ENCODE measurements around the gene SRD5A3.

Gene SRD5A3

GRCh38 chr4:55378617-55379467 is 32.8 kb downstream of the SRD5A3 start:
- FAIRE-seq: no peak

GRCh38 chr4:55380576-55380975 is 34.5 kb downstream of the SRD5A3 start:
- FAIRE-seq: no peak

- no peak for FAIRE-seq
Observed at GRCh38 chr4:55381502-55381901, 35.5 kb downstream of the SRD5A3 start.

- no peak for FAIRE-seq
Observed at GRCh38 chr4:55382488-55383003, 36.5 kb downstream of the SRD5A3 start.

DNA sequence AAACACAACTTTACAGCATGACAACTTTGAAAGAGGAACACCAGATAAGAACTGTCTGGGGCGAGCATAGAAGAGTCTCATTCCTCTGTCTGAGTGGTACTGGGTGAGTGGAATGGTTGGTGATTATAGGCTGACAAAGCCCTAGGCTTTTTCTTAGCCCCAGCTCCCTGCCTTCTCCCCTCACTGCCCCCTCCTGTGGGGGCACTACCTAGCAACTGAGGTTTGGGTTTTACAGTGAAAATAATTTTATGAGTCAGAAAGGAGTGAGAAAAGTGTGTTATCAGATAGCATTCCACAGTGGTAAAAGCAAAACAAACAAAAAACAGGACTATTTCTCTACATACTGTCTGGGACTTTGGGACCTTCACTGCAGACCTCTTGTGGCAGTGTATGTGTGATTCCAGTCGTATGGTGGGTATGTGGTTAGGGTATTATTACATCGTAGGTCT is 39.2 kb downstream of the SRD5A3 start:
- FAIRE-seq: no peak

GRCh38 chr4:55386073-55386472 is 40.0 kb downstream of the SRD5A3 start:
- FAIRE-seq: peak; percentile 58

GRCh38 chr4:55386840-55387239 is 40.8 kb downstream of the SRD5A3 start:
- FAIRE-seq: no peak

- FAIRE-seq: no peak
Observed at GRCh38 chr4:55393461-55394320, 47.6 kb downstream of the SRD5A3 start.

GRCh38 chr4:55395218-55395528 is 49.1 kb downstream of the SRD5A3 start:
- no peak for FAIRE-seq

GRCh38 chr4:55395529-55396307 is 49.7 kb downstream of the SRD5A3 start, which contains the start of gene TMEM165:
TMEM165 (plus strand) TSS chr4:55395957; CDS start chr4:55396190, 233 bp downstream.
- no peak for FAIRE-seq

DNA sequence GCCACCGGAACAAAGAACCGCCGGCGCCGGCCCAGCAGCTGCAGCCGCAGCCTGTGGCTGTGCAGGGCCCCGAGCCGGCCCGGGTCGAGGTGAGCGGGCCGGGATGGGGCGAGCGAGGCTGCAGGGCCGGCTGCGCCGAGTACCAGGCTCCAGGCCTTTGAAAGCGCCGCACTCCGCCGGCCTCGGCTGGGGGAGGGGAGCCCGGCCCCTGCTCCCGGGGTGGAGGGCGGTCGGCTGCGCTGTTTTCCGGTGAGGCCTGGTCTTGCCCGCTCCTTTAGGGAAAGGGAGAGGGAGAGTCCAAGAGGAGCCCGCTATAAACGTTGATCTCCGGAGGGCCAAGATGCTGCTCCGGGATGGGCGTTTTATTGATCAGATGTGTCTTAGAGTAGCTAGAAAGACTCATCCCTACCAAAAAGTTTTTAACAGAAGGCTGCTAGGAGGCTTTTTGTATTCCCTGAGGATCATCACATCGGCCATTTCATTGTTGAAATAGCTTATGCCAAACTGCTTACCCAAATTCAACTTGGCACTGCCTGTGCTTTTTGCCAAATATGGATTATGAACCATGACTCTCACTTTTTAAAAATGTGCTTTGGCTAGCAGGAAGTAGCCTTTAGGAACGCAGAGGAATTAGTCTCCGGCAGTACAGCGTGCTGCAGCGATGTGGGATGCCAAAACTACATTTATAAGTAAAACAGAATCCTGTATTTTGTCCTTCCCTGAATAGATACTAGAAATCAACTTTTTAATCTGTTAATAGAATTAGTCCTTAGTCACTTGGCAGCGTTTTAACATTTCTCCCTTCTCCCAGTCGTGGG is 50.5 kb downstream of the SRD5A3 start:
- FAIRE-seq: no peak

DNA sequence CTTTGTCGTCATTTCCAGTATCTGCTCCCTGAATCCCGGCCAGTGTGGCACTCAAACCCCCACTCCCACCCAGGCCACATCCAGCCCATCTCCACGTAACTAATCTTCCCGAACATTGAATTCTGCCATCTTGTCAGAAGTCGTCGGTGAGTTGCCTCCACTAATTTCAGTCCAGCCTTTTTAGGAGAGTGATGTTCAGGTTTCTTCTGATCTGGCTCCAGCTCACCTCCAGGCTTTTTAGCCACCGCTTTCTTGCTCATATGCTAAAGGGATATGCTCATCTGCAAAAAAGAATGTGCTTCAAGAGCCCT is 51.0 kb downstream of the SRD5A3 start:
- FAIRE-seq: no peak

- FAIRE-seq: no peak
Observed at GRCh38 chr4:55397520-55398321, 51.7 kb downstream of the SRD5A3 start.

GRCh38 chr4:55398461-55398860 is 52.4 kb downstream of the SRD5A3 start:
- no peak for FAIRE-seq

DNA sequence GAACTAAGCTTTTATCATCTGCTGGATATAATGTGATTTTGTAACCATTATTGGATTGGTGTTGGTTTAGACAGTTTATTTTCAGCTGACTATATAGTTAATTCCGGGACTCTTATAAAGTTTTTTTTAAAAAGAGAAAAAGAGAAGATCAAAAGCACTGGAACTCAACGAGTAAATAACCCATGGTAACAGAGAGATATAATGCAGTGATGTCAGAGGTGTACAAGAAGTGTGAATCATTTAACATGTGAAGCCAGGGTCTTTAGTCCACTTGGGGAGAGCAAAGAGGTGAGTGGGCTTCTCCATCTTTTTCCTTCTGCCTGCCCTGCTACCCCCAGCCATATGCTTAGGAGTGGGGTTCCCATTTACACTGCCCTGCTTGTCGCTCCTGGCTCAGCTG is 52.9 kb downstream of the SRD5A3 start:
- no peak for FAIRE-seq

GRCh38 chr4:55399581-55399980 is 53.5 kb downstream of the SRD5A3 start:
- FAIRE-seq: no peak

DNA sequence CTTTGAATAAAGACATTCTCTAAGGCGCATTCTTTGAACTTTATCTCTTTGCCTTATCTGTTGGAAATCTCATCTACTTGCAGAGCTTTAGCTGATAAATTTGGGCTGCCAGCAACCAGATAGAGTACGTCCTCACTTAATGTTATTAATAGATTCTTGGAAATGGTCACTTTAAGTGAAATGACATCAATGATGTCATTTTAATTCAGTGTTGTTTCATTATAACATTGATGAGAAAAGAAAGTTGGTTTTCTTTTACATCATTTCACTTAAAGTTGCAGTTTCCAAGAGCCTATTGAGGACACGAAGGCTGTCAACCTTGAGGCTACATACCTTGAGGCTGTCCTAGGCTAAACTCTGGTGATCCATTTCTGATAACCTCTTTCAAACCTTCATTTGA is 59.0 kb downstream of the SRD5A3 start:
- FAIRE-seq: no peak

DNA sequence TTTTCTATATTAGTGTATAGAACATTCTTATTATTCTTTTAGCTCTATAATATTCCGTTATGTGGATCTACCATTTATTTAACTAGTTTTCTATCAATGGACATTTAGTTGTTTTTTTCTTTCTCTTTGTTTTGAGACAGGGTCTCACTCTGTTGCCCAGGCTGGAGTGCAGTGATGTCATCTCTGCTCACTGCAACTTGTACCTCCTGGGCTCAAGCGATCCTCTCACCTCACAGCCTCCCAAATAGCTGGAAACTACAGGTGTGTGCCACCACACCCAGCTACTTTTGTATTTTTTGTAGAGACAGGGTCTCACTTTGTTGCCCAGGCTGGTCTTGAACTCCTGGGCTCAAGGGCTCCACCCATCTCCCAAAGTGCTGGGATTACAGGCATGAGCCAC is 60.5 kb downstream of the SRD5A3 start:
- FAIRE-seq: no peak

DNA sequence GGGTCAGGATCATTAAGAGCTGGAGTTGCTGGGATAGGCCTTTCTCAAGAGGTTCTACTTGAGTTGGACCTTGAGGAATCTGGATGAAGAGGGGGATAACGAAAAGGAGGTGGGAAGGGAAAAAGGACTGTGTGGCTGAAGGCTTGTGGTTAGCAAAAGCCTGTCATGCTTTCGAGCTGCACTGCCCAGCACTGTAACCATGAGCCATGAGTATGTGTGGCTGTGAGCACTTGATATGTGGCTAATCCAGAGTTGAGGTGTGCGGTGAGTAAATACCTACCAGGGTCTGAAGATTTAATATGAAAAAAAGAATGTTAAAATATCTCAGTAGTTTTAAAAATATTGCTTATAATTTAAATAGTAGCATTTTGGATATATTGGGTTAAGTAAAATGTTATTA is 61.1 kb downstream of the SRD5A3 start:
- no peak for FAIRE-seq

DNA sequence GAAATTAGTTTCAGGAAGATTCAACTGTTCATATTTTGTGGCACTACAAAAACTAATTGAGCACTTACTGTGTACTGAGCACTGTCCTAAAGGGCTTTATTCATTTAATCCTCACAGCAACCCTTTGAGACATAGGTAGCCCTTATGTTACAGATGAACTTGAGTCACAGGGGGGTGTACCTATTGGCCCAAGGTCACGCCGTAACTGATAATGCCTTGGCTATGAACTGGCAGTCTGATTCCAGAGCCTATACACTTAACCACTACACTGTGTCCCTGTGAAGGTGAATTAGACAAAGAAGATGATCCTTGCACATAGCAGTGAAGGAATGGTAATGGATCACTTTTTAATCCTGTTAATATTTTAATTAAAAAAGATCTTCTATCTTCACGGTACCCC is 61.7 kb downstream of the SRD5A3 start:
- no peak for FAIRE-seq

GRCh38 chr4:55409468-55410171 is 63.6 kb downstream of the SRD5A3 start:
- FAIRE-seq: no peak

All from TTC549 (cell line).